ENCODE results near the gene ERGIC3. TPM values are rescaled to one million over a fixed set of nuclear protein-coding genes. Genes with fewer than 3 reads are reported as not detected.

The ERGIC3 gene
- polyA plus RNA-seq, 1 donor (not counting 4 experiments of a cell fraction or from before 2014, with no cell fraction given) = 201 TPM

DNA sequence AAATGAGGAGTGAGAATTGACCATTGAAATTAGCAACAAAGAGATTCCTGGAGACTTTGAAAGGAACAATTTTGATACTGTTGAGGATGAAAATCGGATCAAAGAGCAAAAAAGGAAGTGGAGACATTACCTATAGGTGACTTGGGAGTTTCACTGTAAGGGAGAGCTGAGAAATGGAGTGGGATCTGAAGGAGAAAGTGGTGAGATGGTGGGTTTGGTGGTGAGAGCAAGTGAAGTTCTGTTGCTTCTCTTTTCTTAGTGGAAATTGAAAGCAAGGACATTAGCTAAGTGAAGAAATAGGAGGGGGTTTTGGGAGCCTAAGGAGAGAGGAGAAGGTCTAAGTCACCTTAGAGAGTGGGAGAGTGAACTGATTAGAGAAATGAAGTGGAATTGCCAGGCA lies 4.2 kb downstream of the ERGIC3 start:
- Histone ChIP-seq H2AFZ (ENCODE audit: control insufficient read depth, low read length) (no peak overlapping the region), H3K9me3 (ENCODE audit: control insufficient read depth, low read depth, low read length) (no peaks in the 10 kb centered on the region), H3K36me3 (ENCODE audit: control insufficient read depth in 2 of 2, extremely low read depth in 1 of 2, insufficient read depth in 2 of 2, low read length in 2 of 2) (peaks cover 20 to 24% of the 10 kb centered on the region in 2 experiments), H3K4me3 (ENCODE audit: control insufficient read depth in 2 of 3, extremely low read depth in 1 of 3, insufficient read depth in 2 of 3, low read depth in 1 of 3, low read length in 3 of 3) (no peak overlapping the region), H3K79me2 (ENCODE audit: control insufficient read depth, insufficient read depth, low read length) (peaks cover 5% of the 10 kb centered on the region), H3K4me1 (ENCODE audit: control insufficient read depth, extremely low read depth, insufficient read depth, low read length) (peaks cover 12% of the 10 kb centered on the region), H3K9me1 (ENCODE audit: control insufficient read depth, extremely low read depth, insufficient read depth, low read length) (peaks cover 2% of the 10 kb centered on the region), H3K27ac (ENCODE audit: control insufficient read depth, insufficient read depth, low read length) (no peak overlapping the region), H3K27me3 (ENCODE audit: control insufficient read depth, extremely low read depth, insufficient read depth, low read length) (no peaks in the 10 kb centered on the region), H3K9ac (ENCODE audit: control insufficient read depth, extremely low read depth, insufficient read depth, low read length) (no peak overlapping the region), H4K20me1 (ENCODE audit: control insufficient read depth, extremely low read depth, insufficient read depth, low read length) (no peaks in the 10 kb centered on the region), H3K4me2 (ENCODE audit: control insufficient read depth, extremely low read depth, insufficient read depth, low read depth, low read length) (no peak overlapping the region)
- TF ChIP-seq, protein P1, sequence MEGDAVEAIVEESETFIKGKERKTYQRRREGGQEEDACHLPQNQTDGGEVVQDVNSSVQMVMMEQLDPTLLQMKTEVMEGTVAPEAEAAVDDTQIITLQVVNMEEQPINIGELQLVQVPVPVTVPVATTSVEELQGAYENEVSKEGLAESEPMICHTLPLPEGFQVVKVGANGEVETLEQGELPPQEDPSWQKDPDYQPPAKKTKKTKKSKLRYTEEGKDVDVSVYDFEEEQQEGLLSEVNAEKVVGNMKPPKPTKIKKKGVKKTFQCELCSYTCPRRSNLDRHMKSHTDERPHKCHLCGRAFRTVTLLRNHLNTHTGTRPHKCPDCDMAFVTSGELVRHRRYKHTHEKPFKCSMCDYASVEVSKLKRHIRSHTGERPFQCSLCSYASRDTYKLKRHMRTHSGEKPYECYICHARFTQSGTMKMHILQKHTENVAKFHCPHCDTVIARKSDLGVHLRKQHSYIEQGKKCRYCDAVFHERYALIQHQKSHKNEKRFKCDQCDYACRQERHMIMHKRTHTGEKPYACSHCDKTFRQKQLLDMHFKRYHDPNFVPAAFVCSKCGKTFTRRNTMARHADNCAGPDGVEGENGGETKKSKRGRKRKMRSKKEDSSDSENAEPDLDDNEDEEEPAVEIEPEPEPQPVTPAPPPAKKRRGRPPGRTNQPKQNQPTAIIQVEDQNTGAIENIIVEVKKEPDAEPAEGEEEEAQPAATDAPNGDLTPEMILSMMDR (optimal IDR thresholded peaks at IDR 0.05 in 1 of 3, IDR thresholded peaks at IDR 0.05 in 1 of 3, conservative IDR thresholded peaks at IDR 0.05 in 1 of 3; ENCODE audit: extremely low read depth in 1 of 3, insufficient read depth in 2 of 3, low read length in 3 of 3) = no peak
- no peak for TF ChIP-seq EZH2 (IDR thresholded peaks at IDR 0.05; ENCODE audit: low read length)
- DNase-seq (ENCODE audit: low read depth, low spot score) = no peak
- dilution Hi-C loops (cut with MboI; ENCODE audit: extremely low pct_ligation_motif_present, low sequenced_read_pairs) = no loop called here
- FAIRE-seq = no peak

DNA sequence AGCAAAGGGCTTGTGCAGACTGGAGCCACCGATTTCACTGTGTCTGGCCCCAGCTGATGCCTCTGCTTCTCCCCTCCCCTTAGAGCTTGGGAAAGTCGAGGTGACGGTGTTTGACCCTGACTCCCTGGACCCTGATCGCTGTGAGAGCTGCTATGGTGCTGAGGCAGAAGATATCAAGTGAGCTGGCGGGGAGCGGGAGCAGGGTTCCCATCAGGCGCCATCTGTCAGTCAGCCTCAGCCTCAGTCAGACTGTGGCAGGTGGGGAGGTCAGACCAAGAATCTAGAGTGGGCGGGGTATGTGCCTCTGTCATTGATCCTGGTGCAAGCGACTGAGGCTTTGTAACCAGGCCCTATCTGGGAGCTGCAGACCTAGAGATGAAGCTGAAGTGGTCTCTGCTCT lies 5.5 kb downstream of the ERGIC3 start:
- no peak overlapping the region for H3K9ac ChIP-seq (ENCODE audit: control insufficient read depth, extremely low read depth, insufficient read depth, low read length)
- H3K9me3 ChIP-seq (ENCODE audit: control insufficient read depth, low read depth, low read length) = no peaks in the 10 kb centered on the region
- H2AFZ ChIP-seq (ENCODE audit: control insufficient read depth, low read length) = no peak overlapping the region
- H3K27me3 ChIP-seq (ENCODE audit: control insufficient read depth, extremely low read depth, insufficient read depth, low read length) = no peaks in the 10 kb centered on the region
- peaks cover 4% of the 10 kb centered on the region for H3K79me2 ChIP-seq (ENCODE audit: control insufficient read depth, insufficient read depth, low read length)
- no peak overlapping the region for H3K27ac ChIP-seq (ENCODE audit: control insufficient read depth, insufficient read depth, low read length)
- peaks cover 2% of the 10 kb centered on the region for H3K9me1 ChIP-seq (ENCODE audit: control insufficient read depth, extremely low read depth, insufficient read depth, low read length)
- H3K4me3 ChIP-seq (ENCODE audit: control insufficient read depth in 2 of 3, extremely low read depth in 1 of 3, insufficient read depth in 2 of 3, low read depth in 1 of 3, low read length in 3 of 3) = no peak overlapping the region
- dilution Hi-C loops (cut with MboI; ENCODE audit: extremely low pct_ligation_motif_present, low sequenced_read_pairs) = no loop called here
- no peak overlapping the region for H3K4me2 ChIP-seq (ENCODE audit: control insufficient read depth, extremely low read depth, insufficient read depth, low read depth, low read length)
- peaks cover 29% of the 10 kb centered on the region in 2 experiments for H3K36me3 ChIP-seq (ENCODE audit: control insufficient read depth in 2 of 2, extremely low read depth in 1 of 2, insufficient read depth in 2 of 2, low read length in 2 of 2)
- FAIRE-seq (no peak), DNase-seq (ENCODE audit: low read depth, low spot score) (no peak)
- H4K20me1 ChIP-seq (ENCODE audit: control insufficient read depth, extremely low read depth, insufficient read depth, low read length) = no peaks in the 10 kb centered on the region
- TF ChIP-seq, protein P1 (optimal IDR thresholded peaks at IDR 0.05 in 1 of 3, IDR thresholded peaks at IDR 0.05 in 1 of 3, conservative IDR thresholded peaks at IDR 0.05 in 1 of 3; ENCODE audit: extremely low read depth in 1 of 3, insufficient read depth in 2 of 3, low read length in 3 of 3) = no peak
- no peak for TF ChIP-seq EZH2 (IDR thresholded peaks at IDR 0.05; ENCODE audit: low read length)
- peaks cover 6% of the 10 kb centered on the region for H3K4me1 ChIP-seq (ENCODE audit: control insufficient read depth, extremely low read depth, insufficient read depth, low read length)

Data from keratinocyte (primary cell).